Right lobe of liver (tissue), 6 donors: ENCODE data around the gene VPS37C. TPM values are rescaled to one million over a fixed set of nuclear protein-coding genes. Genes with fewer than 3 reads are reported as not detected.

ENCODE experiments used
- ATAC-seq, 4 donors: fragments of 200-7000 bp; cut with Tn5 transposase; one replicate each; pipeline ENCODE4 v1.9.1; 2020; ENCODE audit warnings: mild to moderate bottlenecking in 4 of 4, moderate library complexity in 4 of 4
- DNase-seq, 3 donors: peaks; one replicate each; pipeline ENCODE4 v3.0.0-alpha.2; 2020
- H3K27ac ChIP-seq, 3 donors: fragments of 200-600 bp; one replicate each; pipeline ENCODE4 v1.8.0; 2022
- H3K27me3 ChIP-seq, 2 donors: fragments of 200-600 bp; one replicate each; pipeline ENCODE4 v1.8.0; 2022
- H3K36me3 ChIP-seq, 4 donors: fragments of 200-600 bp; sonication (generic) in 1 of 4; one replicate each; pipeline versions ENCODE4 v1.5.1 to v1.8.0; 2017 to 2022; ENCODE audit warnings: control low read depth in 1 of 4
- H3K4me1 ChIP-seq, 4 donors: fragments of 200-600 bp; sonication (generic) in 1 of 4; one replicate each; pipeline versions ENCODE4 v1.5.1 to v1.8.0; 2017 to 2022; ENCODE audit warnings: control low read depth in 1 of 4
- H3K4me3 ChIP-seq, 3 donors: fragments of 200-600 bp; one replicate each; pipeline ENCODE4 v1.8.0; 2022
- H3K9me3 ChIP-seq, 4 donors: fragments of 200-600 bp; sonication (generic) in 1 of 4; one replicate each; pipeline versions ENCODE4 v1.5.1 to v1.8.0; 2017 to 2022; ENCODE audit warnings: control low read depth in 1 of 4
- CTCF ChIP-seq, 4 donors: fragments of 200-600 bp in 3 of 4; fragments of 450-650 bp in 1 of 4; IDR thresholded peaks; one replicate each; pipeline versions ENCODE4 v1.5.1 to v1.8.0; 2016 to 2022; ENCODE audit warnings: antibody characterized with exemption in 4 of 4, mild to moderate bottlenecking in 2 of 4
- POLR2A ChIP-seq: fragments of 450-650 bp; IDR thresholded peaks from one replicate; pipeline ENCODE4 v1.6.1; 2017; ENCODE audit warnings: antibody characterized with exemption, mild to moderate bottlenecking
- WGBS: methylation state at CpG from one replicate; pipeline ENCODE4 v1.1.6; 2018; ENCODE audit warnings: low coverage, low lambda C conversion rate; ENCODE audit not compliant: insufficient coverage; ENCODE audit errors: missing lambda C conversion rate; 5-methylcytosine and 5-hydroxymethylcytosine counted together
- intact Hi-C, 2 donors: fragments of 100-400 bp; cut with DNase I; formaldehyde crosslinking; loops; one replicate each; pipeline versions ENCODE4 v1.11.2 to v1.14.1; 2022
- total RNA-seq, 6 experiments: library from RNA; depleted of rRNA in 2 of 6; stranded (reverse); fragments of >200 nt in 2 of 6; fragmentation: NEBNext Ultra II Directional in 3 of 6; extraction: Animal tissue kit (Norgen Biotek cat#: 25700) in 3 of 6; gene quantifications; one replicate each; pipeline versions ENCODE4 v1.1.0 to v1.2.4, GENCODE V29; 2016 to 2023
- donor health status: DM: no; HTN: yes; CAD: no.
- donor health status: DM: no; HTN: no; CAD: no.
- donor health status: DM: no; HTN: no; CAD: no.
- donor health status: DM: no; HTN: yes; CAD: no.
- donor health status: DM: no; HTN: yes; CAD: no.

Gene VPS37C
- total RNA-seq, 6 experiments from 2014 or later, result 4.6 to 7.6 (median 6.0) TPM

GRCh38 chr11:61119571-61119970 lies 41.7 kb downstream of the VPS37C start:
- H3K9me3 ChIP-seq, result no peaks in the 10 kb centered on the region
- H3K27ac ChIP-seq, result no peak overlapping the region
- H3K4me3 ChIP-seq, result no peak overlapping the region
- H3K4me1 ChIP-seq, result no peaks in the 10 kb centered on the region
- no peak for TF ChIP-seq POLR2A
- TF ChIP-seq CTCF (IDR thresholded peaks at IDR 0.05), result no peak
- ATAC-seq (no peak), DNase-seq (peak in 1 of 3 donors; percentile 6)
- intact Hi-C loops, result no loop called here
- WGBS, result 79% methylated on average over 2 of the region's 3 CpGs
- H3K36me3 ChIP-seq, result no peaks in the 10 kb centered on the region
- H3K27me3 ChIP-seq, result no peaks in the 10 kb centered on the region

- DNase-seq (no peak), ATAC-seq (no peak)
- TF ChIP-seq CTCF (IDR thresholded peaks at IDR 0.05) (no peak), POLR2A (no peak)
- intact Hi-C loops, result no loop called here
- 26% methylated on average over 4 of the region's 9 CpGs for WGBS
- H3K4me1 ChIP-seq, result no peaks in the 10 kb centered on the region
- no peaks in the 10 kb centered on the region for H3K36me3 ChIP-seq
- no peaks in the 10 kb centered on the region for H3K9me3 ChIP-seq
- H3K27me3 ChIP-seq, result no peaks in the 10 kb centered on the region
- no peak overlapping the region for H3K4me3 ChIP-seq
- H3K27ac ChIP-seq, result no peak overlapping the region
Observed at GRCh38 chr11:61119055-61119454, 42.2 kb downstream of the VPS37C start.

- WGBS, result no CpG with 5 or more reads among the region's 9 CpGs
- ATAC-seq, result peak in 1 of 4 donors; percentile 6
- no peaks in the 10 kb centered on the region for H3K9me3 ChIP-seq
- H3K36me3 ChIP-seq, result no peaks in the 10 kb centered on the region
- H3K4me1 ChIP-seq, result no peaks in the 10 kb centered on the region
- no peak for DNase-seq
- no peaks in the 10 kb centered on the region for H3K27me3 ChIP-seq
- no peak overlapping the region for H3K4me3 ChIP-seq
- intact Hi-C loops, result no loop called here
- TF ChIP-seq CTCF (IDR thresholded peaks at IDR 0.05) (no peak), POLR2A (no peak)
- H3K27ac ChIP-seq, result no peak overlapping the region
Observed at GRCh38 chr11:61118406-61118805, 42.8 kb downstream of the VPS37C start.

GRCh38 chr11:61118004-61118403 lies 43.2 kb downstream of the VPS37C start:
- intact Hi-C loops, result no loop called here
- WGBS, result 90% methylated on average over 2 of the region's 9 CpGs
- no peak overlapping the region for H3K27ac ChIP-seq
- ATAC-seq (no peak), DNase-seq (no peak)
- H3K27me3 ChIP-seq, result no peaks in the 10 kb centered on the region
- H3K9me3 ChIP-seq, result no peaks in the 10 kb centered on the region
- TF ChIP-seq POLR2A (no peak), CTCF (IDR thresholded peaks at IDR 0.05) (no peak)
- no peaks in the 10 kb centered on the region for H3K4me1 ChIP-seq
- no peaks in the 10 kb centered on the region for H3K36me3 ChIP-seq
- no peak overlapping the region for H3K4me3 ChIP-seq

- Histone ChIP-seq H3K9me3 (no peaks in the 10 kb centered on the region), H3K36me3 (no peaks in the 10 kb centered on the region), H3K27me3 (no peaks in the 10 kb centered on the region), H3K4me3 (no peak overlapping the region), H3K27ac (no peak overlapping the region), H3K4me1 (no peaks in the 10 kb centered on the region)
- intact Hi-C loops, result no loop called here
- TF ChIP-seq CTCF (IDR thresholded peaks at IDR 0.05) (no peak), POLR2A (no peak)
- DNase-seq (no peak), ATAC-seq (no peak)
- 75% methylated on average over 2 of the region's 2 CpGs for WGBS
Observed at GRCh38 chr11:61117168-61117520, 44.1 kb downstream of the VPS37C start.
